Esophagus muscularis mucosa (tissue), 3 donors: ENCODE results near the gene MT1H.
"Not testable (repeated sequence)": the region's sequence is repeated elsewhere in the genome, so short reads cannot be mapped to it uniquely, and the experiment has no call there.

Experiments used
- POLR2AphosphoS5 ChIP-seq, 2 donors: sonication (generic); formaldehyde crosslinking; IDR thresholded peaks; one replicate each; pipeline ENCODE4 v1.6.1; 2017; ENCODE audit warnings: antibody characterized with exemption in 2 of 2
- TF ChIP-seq, protein P1 (sequence below), 3 experiments: fragments of 200-600 bp in 2 of 3; fragments of 450-650 bp in 1 of 3; sonication (generic) in 2 of 3; IDR thresholded peaks; one replicate each; pipeline ENCODE4 v1.5.1; 2017 to 2019; ENCODE audit warnings: antibody characterized with exemption in 3 of 3, mild to moderate bottlenecking in 2 of 3, moderate library complexity in 1 of 3

DNA sequence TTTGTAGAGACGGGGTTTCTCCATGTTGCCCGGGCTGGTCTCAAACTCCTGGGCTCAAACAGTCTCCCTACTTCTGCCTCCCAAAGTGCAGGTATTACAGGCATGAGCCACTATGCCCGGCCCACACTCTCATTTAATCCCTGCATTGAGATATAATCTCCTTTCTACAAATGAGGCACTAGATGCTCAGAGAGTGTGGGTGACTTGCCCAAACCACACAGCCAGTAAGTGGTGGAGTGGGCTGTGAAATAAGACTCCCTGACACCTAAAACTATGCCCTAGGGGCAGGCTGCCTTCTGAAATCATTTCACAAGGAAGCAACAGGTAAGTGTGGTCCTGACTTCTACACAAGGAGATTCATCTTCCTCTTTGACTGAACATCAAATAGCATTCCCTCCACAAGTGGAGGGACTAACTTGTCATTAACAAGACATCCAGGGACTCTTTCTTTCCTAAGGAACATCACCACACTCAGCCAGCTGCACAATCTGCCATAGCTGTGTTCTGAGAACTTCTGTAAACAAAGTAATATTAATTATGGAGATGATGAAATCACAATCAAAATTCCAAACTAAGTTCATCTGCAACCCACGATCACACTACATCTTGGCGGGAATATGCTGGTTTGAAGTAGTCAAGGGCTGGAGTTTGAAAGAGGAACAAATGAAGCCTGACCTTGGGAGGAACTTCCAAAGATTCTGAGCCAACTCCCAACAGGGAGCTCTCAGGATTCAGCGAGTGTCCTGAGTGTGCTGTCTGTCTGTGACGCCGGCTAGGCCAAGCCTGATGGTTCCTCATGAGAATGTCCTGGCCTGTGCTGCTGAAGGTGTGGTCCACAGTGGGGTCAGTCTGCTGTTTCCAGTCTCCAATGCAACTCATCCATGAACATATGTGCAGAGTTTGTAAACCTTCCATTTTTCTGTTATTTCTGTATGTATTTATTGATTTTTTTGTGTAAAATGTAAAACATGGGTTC, 4.0 kb upstream of the MT1H start:
- TF ChIP-seq, protein P1, sequence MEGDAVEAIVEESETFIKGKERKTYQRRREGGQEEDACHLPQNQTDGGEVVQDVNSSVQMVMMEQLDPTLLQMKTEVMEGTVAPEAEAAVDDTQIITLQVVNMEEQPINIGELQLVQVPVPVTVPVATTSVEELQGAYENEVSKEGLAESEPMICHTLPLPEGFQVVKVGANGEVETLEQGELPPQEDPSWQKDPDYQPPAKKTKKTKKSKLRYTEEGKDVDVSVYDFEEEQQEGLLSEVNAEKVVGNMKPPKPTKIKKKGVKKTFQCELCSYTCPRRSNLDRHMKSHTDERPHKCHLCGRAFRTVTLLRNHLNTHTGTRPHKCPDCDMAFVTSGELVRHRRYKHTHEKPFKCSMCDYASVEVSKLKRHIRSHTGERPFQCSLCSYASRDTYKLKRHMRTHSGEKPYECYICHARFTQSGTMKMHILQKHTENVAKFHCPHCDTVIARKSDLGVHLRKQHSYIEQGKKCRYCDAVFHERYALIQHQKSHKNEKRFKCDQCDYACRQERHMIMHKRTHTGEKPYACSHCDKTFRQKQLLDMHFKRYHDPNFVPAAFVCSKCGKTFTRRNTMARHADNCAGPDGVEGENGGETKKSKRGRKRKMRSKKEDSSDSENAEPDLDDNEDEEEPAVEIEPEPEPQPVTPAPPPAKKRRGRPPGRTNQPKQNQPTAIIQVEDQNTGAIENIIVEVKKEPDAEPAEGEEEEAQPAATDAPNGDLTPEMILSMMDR (IDR thresholded peaks at IDR 0.05) = not testable (repeated sequence)
- not testable (repeated sequence) for TF ChIP-seq POLR2AphosphoS5 (IDR thresholded peaks at IDR 0.05)
